Measurements from ENCODE around the gene JAML. TPM values are rescaled to one million over a fixed set of nuclear protein-coding genes. Genes with fewer than 3 reads are reported as not detected.

JAML gene
- total and polyA plus RNA-seq, 9 of the 15 experiments (the other 6 are each of a cell fraction or from before 2014, with no cell fraction given), result 0.05 to 0.32 (median 0.22) TPM; not detected in 4

DNA sequence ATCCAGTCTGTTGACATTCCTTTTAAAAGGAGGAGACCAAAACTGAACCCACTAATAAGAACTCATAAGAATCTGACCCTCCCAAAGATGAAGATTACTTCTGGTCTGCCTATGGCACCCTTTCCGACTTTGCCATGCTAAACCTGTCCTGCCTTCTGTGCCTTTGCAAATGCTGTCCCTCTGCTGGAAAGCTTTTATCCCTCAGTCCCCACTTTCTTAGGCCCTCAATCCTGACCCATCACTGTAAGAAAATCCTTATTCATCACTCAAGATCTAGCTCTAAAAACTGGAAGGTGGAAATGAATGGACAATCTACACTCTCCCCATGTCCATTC, 16.9 kb upstream of the JAML start:
- Histone ChIP-seq H3K9me1 (ENCODE audit: control insufficient read depth, insufficient read depth, low read length) (no peaks in the 10 kb centered on the region), H3K79me2 (ENCODE audit: control insufficient read depth, insufficient read depth, low read length) (no peaks in the 10 kb centered on the region), H4K20me1 (replicated peaks; ENCODE audit: control insufficient read depth, insufficient read depth, low read length) (no peaks in the 10 kb centered on the region; the same call in 1 of the 2 replicates), H3K4me2 (ENCODE audit: insufficient read depth, low read length) (peak overlapping the region; percentile 45; the same call in 1 of the 2 replicates), H3K36me3 (ENCODE audit: control insufficient read depth, insufficient read depth, low read length) (no peaks in the 10 kb centered on the region), H3K4me1 (replicated peaks in 1 of 2; ENCODE audit: control insufficient read depth in 2 of 2, insufficient read depth in 2 of 2, low read length in 2 of 2) (peaks cover 3 to 24% of the 10 kb centered on the region in 2 experiments), H3K9me3 (replicated peaks; ENCODE audit: control insufficient read depth, insufficient read depth, low read depth, low read length) (no peaks in the 10 kb centered on the region), H3K27me3 (ENCODE audit: control insufficient read depth in 2 of 2, insufficient read depth in 2 of 2, low read length in 2 of 2) (peaks cover 0 to 9% of the 10 kb centered on the region in 2 experiments; a peak in 2 of 5 replicates), H3K27ac (ENCODE audit: extremely low read depth, low read depth, low read length) (no peak overlapping the region), H2AFZ (ENCODE audit: low read depth, low read length) (no peak overlapping the region), H3K4me3 (no peak overlapping the region), H3K9ac (ENCODE audit: insufficient read depth in 1 of 2, low read depth in 2 of 2, low read length in 2 of 2) (no peak overlapping the region)
- TF ChIP-seq NFRKB (IDR thresholded peaks at IDR 0.05; ENCODE audit: low read depth), result 0 out of 2 replicates have a peak, but pooled peaks have one; percentile 14
- TF ChIP-seq, protein P1, sequence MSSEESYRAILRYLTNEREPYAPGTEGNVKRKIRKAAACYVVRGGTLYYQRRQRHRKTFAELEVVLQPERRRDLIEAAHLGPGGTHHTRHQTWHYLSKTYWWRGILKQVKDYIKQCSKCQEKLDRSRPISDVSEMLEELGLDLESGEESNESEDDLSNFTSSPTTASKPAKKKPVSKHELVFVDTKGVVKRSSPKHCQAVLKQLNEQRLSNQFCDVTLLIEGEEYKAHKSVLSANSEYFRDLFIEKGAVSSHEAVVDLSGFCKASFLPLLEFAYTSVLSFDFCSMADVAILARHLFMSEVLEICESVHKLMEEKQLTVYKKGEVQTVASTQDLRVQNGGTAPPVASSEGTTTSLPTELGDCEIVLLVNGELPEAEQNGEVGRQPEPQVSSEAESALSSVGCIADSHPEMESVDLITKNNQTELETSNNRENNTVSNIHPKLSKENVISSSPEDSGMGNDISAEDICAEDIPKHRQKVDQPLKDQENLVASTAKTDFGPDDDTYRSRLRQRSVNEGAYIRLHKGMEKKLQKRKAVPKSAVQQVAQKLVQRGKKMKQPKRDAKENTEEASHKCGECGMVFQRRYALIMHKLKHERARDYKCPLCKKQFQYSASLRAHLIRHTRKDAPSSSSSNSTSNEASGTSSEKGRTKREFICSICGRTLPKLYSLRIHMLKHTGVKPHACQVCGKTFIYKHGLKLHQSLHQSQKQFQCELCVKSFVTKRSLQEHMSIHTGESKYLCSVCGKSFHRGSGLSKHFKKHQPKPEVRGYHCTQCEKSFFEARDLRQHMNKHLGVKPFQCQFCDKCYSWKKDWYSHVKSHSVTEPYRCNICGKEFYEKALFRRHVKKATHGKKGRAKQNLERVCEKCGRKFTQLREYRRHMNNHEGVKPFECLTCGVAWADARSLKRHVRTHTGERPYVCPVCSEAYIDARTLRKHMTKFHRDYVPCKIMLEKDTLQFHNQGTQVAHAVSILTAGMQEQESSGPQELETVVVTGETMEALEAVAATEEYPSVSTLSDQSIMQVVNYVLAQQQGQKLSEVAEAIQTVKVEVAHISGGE (CRISPR knock-in tag; IDR thresholded peaks at IDR 0.05), result peak in 1 of 3 experiments; percentile 24; a peak in 1 of 6 replicates
- TF ChIP-seq FOSL1 (tag; conservative IDR thresholded peaks at IDR 0.05), result peak; percentile 7; the same call in 1 of the 2 replicates
- TF ChIP-seq, protein P2, sequence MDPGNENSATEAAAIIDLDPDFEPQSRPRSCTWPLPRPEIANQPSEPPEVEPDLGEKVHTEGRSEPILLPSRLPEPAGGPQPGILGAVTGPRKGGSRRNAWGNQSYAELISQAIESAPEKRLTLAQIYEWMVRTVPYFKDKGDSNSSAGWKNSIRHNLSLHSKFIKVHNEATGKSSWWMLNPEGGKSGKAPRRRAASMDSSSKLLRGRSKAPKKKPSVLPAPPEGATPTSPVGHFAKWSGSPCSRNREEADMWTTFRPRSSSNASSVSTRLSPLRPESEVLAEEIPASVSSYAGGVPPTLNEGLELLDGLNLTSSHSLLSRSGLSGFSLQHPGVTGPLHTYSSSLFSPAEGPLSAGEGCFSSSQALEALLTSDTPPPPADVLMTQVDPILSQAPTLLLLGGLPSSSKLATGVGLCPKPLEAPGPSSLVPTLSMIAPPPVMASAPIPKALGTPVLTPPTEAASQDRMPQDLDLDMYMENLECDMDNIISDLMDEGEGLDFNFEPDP (CRISPR knock-in tag; IDR thresholded peaks at IDR 0.05), result no peak
- intact Hi-C loops (cut with micrococcal nuclease) (no loop called here), in situ Hi-C loops (cut with MboI) (no loop called here)
- FAIRE-seq (no peak), ATAC-seq (no peak), DNase-seq (ENCODE audit: extremely low read depth in 1 of 4, low spot score in 3 of 4) (no peak)
- WGBS (ENCODE audit: insufficient coverage, low coverage, missing lambda C conversion rate), result 25% methylated on average over 1 of the region's 1 CpG
- ChIA-PET POLR2A (interaction anchor here (0.8 to 1.1 kb wide), 3 partner anchors 10 to 27 kb away, joined by 3 to 5 read pairs (median 5); partner anchors contain the start of gene MPZL3), CTCF (ENCODE audit: low intra/inter-chr PET ratio) (no interaction called here)
- no TSS peak for BruUV-seq (replicated peaks)
